Keratinocyte (primary cell): ENCODE measurements around the gene TOPAZ1. TPM values are rescaled to one million over a fixed set of nuclear protein-coding genes. Genes with fewer than 3 reads are reported as not detected.

ENCODE experiments used
- DNase-seq: peaks from one replicate; pipeline ENCODE4 v3.0.0-alpha.2; 2011; ENCODE audit warnings: low read depth, missing footprints, low spot score
- FAIRE-seq: peaks from 2 replicates; lab custom pipeline; 2011; peaks lifted over from hg19 to GRCh38; lab: Jason Lieb, UNC
- H2AFZ ChIP-seq: 2 replicates; pipeline ENCODE4 v1.6.0; 2012; ENCODE audit warnings: low read length, control low read depth, inconsistent platforms; ENCODE audit not compliant: control insufficient read depth
- H3K27ac ChIP-seq: 2 replicates; pipeline ENCODE4 v1.5.1; 2011; ENCODE audit warnings: low read length; ENCODE audit not compliant: control insufficient read depth, insufficient read depth
- H3K27me3 ChIP-seq: 3 replicates; pipeline ENCODE4 v1.6.0; 2011; ENCODE audit warnings: low read length; ENCODE audit not compliant: control insufficient read depth, insufficient read depth; ENCODE audit errors: extremely low read depth
- H3K36me3 ChIP-seq, 2 experiments: 2 replicates in 1 of 2; 3 replicates in 1 of 2; pipeline ENCODE4 v1.5.1; 2011; ENCODE audit warnings: low read length in 2 of 2, mild to moderate bottlenecking in 1 of 2; ENCODE audit not compliant: control insufficient read depth in 2 of 2, insufficient read depth in 2 of 2; ENCODE audit errors: extremely low read depth in 1 of 2
- H3K4me1 ChIP-seq: 3 replicates; pipeline ENCODE4 v1.5.1; 2011; ENCODE audit warnings: low read length; ENCODE audit not compliant: control insufficient read depth, insufficient read depth; ENCODE audit errors: extremely low read depth
- H3K4me2 ChIP-seq: 3 replicates; pipeline ENCODE4 v1.6.0; 2011; ENCODE audit warnings: low read depth, low read length; ENCODE audit not compliant: control insufficient read depth, insufficient read depth; ENCODE audit errors: extremely low read depth
- H3K4me3 ChIP-seq, 3 experiments: fragments of 200-600 bp in 1 of 3; sonication (generic) in 1 of 3; 2 replicates in 2 of 3; 3 replicates in 1 of 3; pipeline ENCODE4 v1.5.1; 2011 to 2016; ENCODE audit warnings: low read length in 3 of 3, mild to moderate bottlenecking in 3 of 3, control low read depth in 2 of 3, inconsistent platforms in 1 of 3, low read depth in 1 of 3, mixed read lengths in 1 of 3, mixed run types in 1 of 3, moderate library complexity in 1 of 3; ENCODE audit not compliant: control insufficient read depth in 2 of 3, insufficient read depth in 2 of 3; ENCODE audit errors: extremely low read depth in 1 of 3
- H3K79me2 ChIP-seq: 2 replicates; pipeline ENCODE4 v1.6.0; 2012; ENCODE audit warnings: low read length; ENCODE audit not compliant: control insufficient read depth, insufficient read depth
- H3K9ac ChIP-seq: 3 replicates; pipeline ENCODE4 v1.6.0; 2011; ENCODE audit warnings: low read length; ENCODE audit not compliant: control insufficient read depth, insufficient read depth; ENCODE audit errors: extremely low read depth
- H3K9me1 ChIP-seq: 3 replicates; pipeline ENCODE4 v1.6.0; 2011; ENCODE audit warnings: low read length; ENCODE audit not compliant: control insufficient read depth, insufficient read depth; ENCODE audit errors: extremely low read depth
- H3K9me3 ChIP-seq: 2 replicates; pipeline ENCODE4 v1.5.1; 2012; ENCODE audit warnings: low read depth, low read length; ENCODE audit not compliant: control insufficient read depth
- H4K20me1 ChIP-seq: 3 replicates; pipeline ENCODE4 v1.6.0; 2011; ENCODE audit warnings: low read length; ENCODE audit not compliant: control insufficient read depth, insufficient read depth; ENCODE audit errors: extremely low read depth
- EZH2 ChIP-seq: IDR thresholded peaks from one replicate; pipeline ENCODE4 v1.6.1; 2012; ENCODE audit warnings: inconsistent platforms, mild to moderate bottlenecking, low read length, moderate library complexity
- dilution Hi-C: fragments of 300-500 bp; cut with MboI; formaldehyde crosslinking; loops from one replicate; pipeline ENCODE4 v1.7.0; 2020; ENCODE audit warnings: low sequenced_read_pairs; ENCODE audit not compliant: extremely low pct_ligation_motif_present
- polyA plus RNA-seq, 5 experiments: library from polyadenylated mRNA; depleted of rRNA in 3 of 5; stranded (reverse) in 3 of 5; stranded (forward) in 1 of 5; unstranded in 1 of 5; fragments of >200 nt; gene quantifications; 1 replicate in 1 of 5; 2 replicates in 3 of 5; 3 replicates in 1 of 5; pipeline versions ENCODE4 v1.2.1 to v1.2.3, GENCODE V29; 2011 to 2012; ENCODE audit warnings: missing spikeins in 2 of 5, low read depth in 1 of 5, low replicate concordance in 1 of 5
- TF ChIP-seq, protein P1 (sequence below), 3 experiments: IDR thresholded peaks in 1 of 3; conservative IDR thresholded peaks in 1 of 3; optimal IDR thresholded peaks in 1 of 3; 2 replicates in 2 of 3; 3 replicates in 1 of 3; pipeline versions ENCODE3 to v1.5.1; 2011; ENCODE audit warnings: low read length in 3 of 3, mild to moderate bottlenecking in 3 of 3, moderate library complexity in 2 of 3, control low read depth in 1 of 3, inconsistent platforms in 1 of 3; ENCODE audit not compliant: insufficient read depth in 2 of 3; ENCODE audit errors: extremely low read depth in 1 of 3

The TOPAZ1 gene
- polyA plus RNA-seq, 1 donor (not counting 4 experiments of a cell fraction or from before 2014, with no cell fraction given): not detected

DNA sequence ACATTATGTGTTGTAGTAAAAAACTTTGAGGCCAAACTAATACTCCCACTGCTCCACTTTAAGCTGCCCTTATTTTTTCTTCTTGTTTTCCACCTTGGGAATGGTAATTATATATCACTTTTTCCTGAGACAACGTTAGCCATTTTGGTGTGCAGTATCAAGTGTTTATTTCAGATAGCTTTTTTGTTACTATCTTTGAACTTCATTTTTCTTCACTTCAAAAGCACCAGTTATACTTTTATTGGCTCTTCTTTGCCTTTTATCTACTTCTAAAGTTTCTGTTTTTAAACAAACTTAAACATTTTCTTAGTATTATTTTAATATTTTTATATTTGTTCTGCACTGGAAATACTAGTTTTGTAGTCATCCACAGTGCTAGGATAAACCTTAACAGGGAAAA lies 6.5 kb downstream of the TOPAZ1 start:
- Histone ChIP-seq H2AFZ (no peak overlapping the region), H3K4me2 (no peak overlapping the region), H3K36me3 (no peaks in the 10 kb centered on the region), H3K9me1 (no peaks in the 10 kb centered on the region), H3K4me1 (no peaks in the 10 kb centered on the region), H3K4me3 (no peak overlapping the region), H3K9ac (no peak overlapping the region), H3K79me2 (no peaks in the 10 kb centered on the region), H3K9me3 (no peaks in the 10 kb centered on the region), H3K27me3 (no peaks in the 10 kb centered on the region), H4K20me1 (no peaks in the 10 kb centered on the region), H3K27ac (no peak overlapping the region)
- no peak for FAIRE-seq
- dilution Hi-C loops: no loop called here
- no peak for TF ChIP-seq EZH2
- TF ChIP-seq, protein P1, sequence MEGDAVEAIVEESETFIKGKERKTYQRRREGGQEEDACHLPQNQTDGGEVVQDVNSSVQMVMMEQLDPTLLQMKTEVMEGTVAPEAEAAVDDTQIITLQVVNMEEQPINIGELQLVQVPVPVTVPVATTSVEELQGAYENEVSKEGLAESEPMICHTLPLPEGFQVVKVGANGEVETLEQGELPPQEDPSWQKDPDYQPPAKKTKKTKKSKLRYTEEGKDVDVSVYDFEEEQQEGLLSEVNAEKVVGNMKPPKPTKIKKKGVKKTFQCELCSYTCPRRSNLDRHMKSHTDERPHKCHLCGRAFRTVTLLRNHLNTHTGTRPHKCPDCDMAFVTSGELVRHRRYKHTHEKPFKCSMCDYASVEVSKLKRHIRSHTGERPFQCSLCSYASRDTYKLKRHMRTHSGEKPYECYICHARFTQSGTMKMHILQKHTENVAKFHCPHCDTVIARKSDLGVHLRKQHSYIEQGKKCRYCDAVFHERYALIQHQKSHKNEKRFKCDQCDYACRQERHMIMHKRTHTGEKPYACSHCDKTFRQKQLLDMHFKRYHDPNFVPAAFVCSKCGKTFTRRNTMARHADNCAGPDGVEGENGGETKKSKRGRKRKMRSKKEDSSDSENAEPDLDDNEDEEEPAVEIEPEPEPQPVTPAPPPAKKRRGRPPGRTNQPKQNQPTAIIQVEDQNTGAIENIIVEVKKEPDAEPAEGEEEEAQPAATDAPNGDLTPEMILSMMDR (optimal IDR thresholded peaks at IDR 0.05 in 1 of 3, IDR thresholded peaks at IDR 0.05 in 1 of 3, conservative IDR thresholded peaks at IDR 0.05 in 1 of 3; ENCODE audit: extremely low read depth in 1 of 3, insufficient read depth in 2 of 3, low read length in 3 of 3): no peak
- no peak for DNase-seq

DNA sequence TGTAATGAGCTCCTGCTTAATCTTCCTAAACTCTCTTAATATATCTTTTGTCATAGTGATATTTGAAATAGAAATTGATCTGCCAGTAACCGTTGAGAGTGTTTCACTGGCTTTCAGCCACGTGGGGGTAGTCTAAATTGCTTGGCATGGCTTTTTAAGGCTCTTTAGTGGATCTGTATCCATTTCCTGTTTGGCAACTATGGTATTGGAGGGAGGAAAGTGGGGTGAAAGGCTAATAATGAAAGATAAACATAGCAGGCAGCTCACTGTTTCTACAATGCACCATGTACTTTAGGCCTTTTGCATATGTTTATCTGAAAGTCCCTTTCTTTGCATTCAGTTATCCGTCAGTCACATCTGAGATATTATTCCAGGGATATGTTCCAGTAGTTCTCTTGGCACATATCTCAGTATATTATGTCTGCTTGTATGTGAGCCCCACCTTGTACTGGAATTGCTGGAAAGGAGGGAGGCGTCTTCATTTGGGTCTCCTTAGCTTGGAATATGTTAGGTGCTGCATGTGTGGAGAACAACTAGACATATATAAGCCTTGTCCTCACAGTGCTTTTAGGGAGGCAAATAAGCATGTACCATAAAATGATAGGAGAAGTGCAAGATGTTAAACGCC lies 10.8 kb downstream of the TOPAZ1 start:
- Histone ChIP-seq H3K4me1 (no peaks in the 10 kb centered on the region), H3K36me3 (no peaks in the 10 kb centered on the region), H4K20me1 (no peaks in the 10 kb centered on the region), H3K27me3 (no peaks in the 10 kb centered on the region), H2AFZ (no peak overlapping the region), H3K79me2 (no peaks in the 10 kb centered on the region), H3K4me2 (no peak overlapping the region), H3K4me3 (no peak overlapping the region), H3K9me1 (no peaks in the 10 kb centered on the region), H3K27ac (no peak overlapping the region), H3K9me3 (no peaks in the 10 kb centered on the region), H3K9ac (no peak overlapping the region)
- dilution Hi-C loops: no loop called here
- no peak for FAIRE-seq
- DNase-seq: no peak
- TF ChIP-seq, protein P1 (optimal IDR thresholded peaks at IDR 0.05 in 1 of 3, IDR thresholded peaks at IDR 0.05 in 1 of 3, conservative IDR thresholded peaks at IDR 0.05 in 1 of 3; ENCODE audit: extremely low read depth in 1 of 3, insufficient read depth in 2 of 3, low read length in 3 of 3): no peak
- TF ChIP-seq EZH2: no peak
